HepG2 (cell line): ENCODE results near the gene KMT2E. TPM values are rescaled to one million over a fixed set of nuclear protein-coding genes. Genes with fewer than 3 reads are reported as not detected.
A peak's percentile ranks its signal among the peaks of the same experiment; 100 is the strongest.

ENCODE experiments used
- ATAD3A ChIP-seq: sonication (generic); formaldehyde crosslinking; IDR thresholded peaks from 2 replicates; pipeline ENCODE4 v1.4.0; 2020; ENCODE audit warnings: missing genetic modification reagents
- CENPT ChIP-seq: sonication (generic); formaldehyde crosslinking; IDR thresholded peaks from 2 replicates; pipeline ENCODE4 v1.8.0; 2022; ENCODE audit warnings: low read depth, mild to moderate bottlenecking, moderate library complexity, missing genetic modification reagents
- ETV6 ChIP-seq: sonication (generic); formaldehyde crosslinking; conservative IDR thresholded peaks from 2 replicates; pipeline ENCODE4 v1.4.0; 2020; ENCODE audit warnings: missing genetic modification reagents
- FOXA1 ChIP-seq, 2 experiments: fragments of 450-650 bp in 1 of 2; sonication (generic) in 1 of 2; formaldehyde crosslinking in 1 of 2; IDR thresholded peaks; 2 replicates each; pipeline versions ENCODE4 v1.4.0 to v1.6.1; 2016 to 2020; ENCODE audit warnings: missing genetic modification reagents in 1 of 2
- MXD4 ChIP-seq: IDR thresholded peaks from 2 replicates; pipeline ENCODE4 v1.6.1; 2016; ENCODE audit warnings: mild to moderate bottlenecking, missing biosample characterization, missing genetic modification reagents
- NFYB ChIP-seq: sonication (generic); formaldehyde crosslinking; IDR thresholded peaks from 2 replicates; pipeline ENCODE4 v1.4.0; 2020; ENCODE audit warnings: missing genetic modification reagents
- ZFP1 ChIP-seq: IDR thresholded peaks from 2 replicates; pipeline ENCODE4 v1.6.1; 2016
- ZFP36L1 ChIP-seq: sonication (generic); formaldehyde crosslinking; IDR thresholded peaks from 2 replicates; pipeline ENCODE4 v1.8.0; 2022; ENCODE audit warnings: mild to moderate bottlenecking, missing genetic modification reagents, moderate library complexity
- ZNF296 ChIP-seq: sonication (generic); formaldehyde crosslinking; conservative IDR thresholded peaks from 2 replicates; pipeline ENCODE4 v1.5.0; 2020; ENCODE audit warnings: mild to moderate bottlenecking, missing genetic modification reagents
- ZNF543 ChIP-seq: sonication (generic); formaldehyde crosslinking; IDR thresholded peaks from 2 replicates; pipeline ENCODE4 v1.4.0; 2020; ENCODE audit warnings: mild to moderate bottlenecking, missing genetic modification reagents
- ZNF552 ChIP-seq: sonication (generic); formaldehyde crosslinking; IDR thresholded peaks from 2 replicates; pipeline ENCODE4 v1.9.0; 2022; ENCODE audit warnings: missing genetic modification reagents, mild to moderate bottlenecking, borderline replicate concordance
- ZNF556 ChIP-seq: sonication (generic); formaldehyde crosslinking; IDR thresholded peaks from 2 replicates; pipeline ENCODE4 v1.4.0; 2020; ENCODE audit warnings: mild to moderate bottlenecking, missing genetic modification reagents, borderline replicate concordance
- ZNF558 ChIP-seq: sonication (generic); formaldehyde crosslinking; IDR thresholded peaks from 2 replicates; pipeline ENCODE4 v1.9.0; 2022; ENCODE audit warnings: mild to moderate bottlenecking, missing genetic modification reagents, borderline replicate concordance
- polyA plus RNA-seq, 8 experiments: library from polyadenylated mRNA; depleted of rRNA in 3 of 8; stranded (reverse) in 7 of 8; unstranded in 1 of 8; fragments of >200 nt; fragmentation: Illumina TruSeq in 4 of 8; extraction: Trizol in 4 of 8; gene quantifications; 2 replicates each; pipeline versions ENCODE4 v1.2.1 to v1.2.3, GENCODE V29; 2011 to 2016; ENCODE audit warnings: low read depth in 4 of 8, missing spikeins in 1 of 8, mixed read lengths in 1 of 8; ENCODE audit not compliant: insufficient read depth in 1 of 8
- total RNA-seq, 5 experiments: library from RNA; depleted of rRNA; stranded (reverse); fragments of >200 nt; fragmentation: Illumina TruSeq; extraction: Trizol; gene quantifications; 2 replicates each; pipeline ENCODE4 v1.2.3, GENCODE V29; 2016; ENCODE audit warnings: low read depth in 1 of 5
- TF ChIP-seq, protein P1 (sequence below): IDR thresholded peaks from 2 replicates; pipeline ENCODE4 v1.6.1; 2016; ENCODE audit warnings: control low read depth
- TF ChIP-seq, protein P2 (sequence below): sonication (generic); formaldehyde crosslinking; IDR thresholded peaks from 2 replicates; pipeline ENCODE4 v1.9.0; 2022; ENCODE audit warnings: low read depth, missing genetic modification reagents
- TF ChIP-seq, protein P3 (sequence below): sonication (generic); formaldehyde crosslinking; IDR thresholded peaks from 2 replicates; pipeline ENCODE4 v1.5.0; 2020; ENCODE audit warnings: mild to moderate bottlenecking, low read depth, missing genetic modification reagents, borderline replicate concordance
- TF ChIP-seq, protein P4 (sequence below): sonication (generic); formaldehyde crosslinking; IDR thresholded peaks from 2 replicates; pipeline ENCODE4 v1.8.1; 2023; ENCODE audit warnings: mild to moderate bottlenecking, missing genetic modification reagents, borderline replicate concordance
- TF ChIP-seq, protein P5 (sequence below): sonication (generic); formaldehyde crosslinking; IDR thresholded peaks from 2 replicates; pipeline ENCODE4 v1.5.0; 2020; ENCODE audit warnings: mild to moderate bottlenecking, missing genetic modification reagents
- TF ChIP-seq, protein P6 (sequence below): sonication (generic); formaldehyde crosslinking; IDR thresholded peaks from 2 replicates; pipeline ENCODE4; 2020; ENCODE audit warnings: missing genetic modification reagents, mild to moderate bottlenecking, borderline replicate concordance

Gene KMT2E
- total and polyA plus RNA-seq, 2 of the 13 experiments (the other 11 are each of a cell fraction or from before 2014, with no cell fraction given), result 6.3 to 24.4 TPM

DNA sequence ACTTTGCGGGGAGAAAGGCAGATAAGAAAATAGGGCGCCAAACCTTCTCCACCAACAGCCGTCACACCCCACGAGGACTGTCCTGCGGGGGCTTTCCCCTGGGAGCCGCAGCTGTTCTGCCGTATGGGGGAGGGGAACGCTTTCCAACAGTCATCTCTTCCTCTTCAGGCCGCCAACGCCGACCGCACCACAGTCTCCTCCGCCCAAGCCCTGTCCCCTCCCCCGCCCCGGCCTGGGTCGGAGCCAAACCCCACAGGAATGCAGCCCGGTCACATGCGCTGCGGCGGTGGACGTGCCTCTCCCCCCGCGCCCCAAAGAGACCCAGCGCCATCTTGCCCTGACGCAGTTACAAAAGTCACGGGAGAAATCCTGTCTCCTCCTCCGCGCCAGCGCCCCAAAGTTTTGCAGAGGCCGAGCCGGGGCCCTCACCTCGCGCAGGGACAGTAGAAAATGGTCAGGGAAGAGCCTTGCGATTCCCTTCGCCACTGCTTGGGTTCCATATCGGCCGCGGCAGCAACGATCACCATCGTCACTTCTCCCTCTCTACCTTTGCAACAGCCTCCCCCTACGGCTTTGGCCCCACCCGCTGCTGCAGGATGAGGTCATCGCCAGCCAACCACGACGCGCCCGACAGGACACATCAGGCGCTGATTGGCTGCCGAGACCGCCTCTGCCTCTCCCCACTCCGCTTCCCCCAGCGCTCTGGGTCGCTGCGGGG is 1.3 kb upstream of the KMT2E start (continued):
- no peak for TF ChIP-seq CENPT (CRISPR knock-in tag)
- TF ChIP-seq ZFP1 (CRISPR knock-in tag), result peak; percentile 64; the same call in 1 of the 2 replicates
- peak; percentile 87 for TF ChIP-seq MXD4 (CRISPR knock-in tag)
- peak; percentile 19; the same call in 1 of the 2 replicates for TF ChIP-seq ZNF552 (CRISPR knock-in tag)
- TF ChIP-seq, protein P1, sequence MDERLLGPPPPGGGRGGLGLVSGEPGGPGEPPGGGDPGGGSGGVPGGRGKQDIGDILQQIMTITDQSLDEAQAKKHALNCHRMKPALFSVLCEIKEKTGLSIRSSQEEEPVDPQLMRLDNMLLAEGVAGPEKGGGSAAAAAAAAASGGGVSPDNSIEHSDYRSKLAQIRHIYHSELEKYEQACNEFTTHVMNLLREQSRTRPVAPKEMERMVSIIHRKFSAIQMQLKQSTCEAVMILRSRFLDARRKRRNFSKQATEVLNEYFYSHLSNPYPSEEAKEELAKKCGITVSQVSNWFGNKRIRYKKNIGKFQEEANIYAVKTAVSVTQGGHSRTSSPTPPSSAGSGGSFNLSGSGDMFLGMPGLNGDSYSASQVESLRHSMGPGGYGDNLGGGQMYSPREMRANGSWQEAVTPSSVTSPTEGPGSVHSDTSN (CRISPR knock-in tag), result peak; percentile 34; the same call in 1 of the 2 replicates
- peak; percentile 96 for TF ChIP-seq ZNF556
- TF ChIP-seq, protein P2, sequence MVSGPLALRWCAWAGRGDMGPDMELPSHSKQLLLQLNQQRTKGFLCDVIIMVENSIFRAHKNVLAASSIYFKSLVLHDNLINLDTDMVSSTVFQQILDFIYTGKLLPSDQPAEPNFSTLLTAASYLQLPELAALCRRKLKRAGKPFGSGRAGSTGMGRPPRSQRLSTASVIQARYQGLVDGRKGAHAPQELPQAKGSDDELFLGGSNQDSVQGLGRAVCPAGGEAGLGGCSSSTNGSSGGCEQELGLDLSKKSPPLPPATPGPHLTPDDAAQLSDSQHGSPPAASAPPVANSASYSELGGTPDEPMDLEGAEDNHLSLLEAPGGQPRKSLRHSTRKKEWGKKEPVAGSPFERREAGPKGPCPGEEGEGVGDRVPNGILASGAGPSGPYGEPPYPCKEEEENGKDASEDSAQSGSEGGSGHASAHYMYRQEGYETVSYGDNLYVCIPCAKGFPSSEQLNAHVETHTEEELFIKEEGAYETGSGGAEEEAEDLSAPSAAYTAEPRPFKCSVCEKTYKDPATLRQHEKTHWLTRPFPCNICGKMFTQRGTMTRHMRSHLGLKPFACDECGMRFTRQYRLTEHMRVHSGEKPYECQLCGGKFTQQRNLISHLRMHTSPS (CRISPR knock-in tag), result 0 out of 2 replicates have a peak, but pooled peaks have one; percentile 19
- TF ChIP-seq FOXA1 (IDR thresholded peaks at IDR 0.05), result no peak
- peak; percentile 15; the same call in 1 of the 2 replicates for TF ChIP-seq FOXA1 (CRISPR knock-in tag; IDR thresholded peaks at IDR 0.05)
- peak; percentile 67; the same call in 1 of the 2 replicates for TF ChIP-seq ZNF543
- TF ChIP-seq ATAD3A, result no peak
- TF ChIP-seq ZFP36L1, result peak; percentile 45
- 0 out of 2 replicates have a peak, but pooled peaks have one; percentile 41 for TF ChIP-seq ETV6 (CRISPR knock-in tag)
- peak; percentile 77; the same call in 1 of the 2 replicates for TF ChIP-seq ZNF558 (CRISPR knock-in tag)
- TF ChIP-seq ZNF296 (CRISPR knock-in tag), result peak; percentile 28; the same call in 1 of the 2 replicates
- TF ChIP-seq, protein P3, sequence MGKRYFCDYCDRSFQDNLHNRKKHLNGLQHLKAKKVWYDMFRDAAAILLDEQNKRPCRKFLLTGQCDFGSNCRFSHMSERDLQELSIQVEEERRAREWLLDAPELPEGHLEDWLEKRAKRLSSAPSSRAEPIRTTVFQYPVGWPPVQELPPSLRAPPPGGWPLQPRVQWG (CRISPR knock-in tag), result no peak; the same call in 1 of the 2 replicates
- TF ChIP-seq, protein P4, sequence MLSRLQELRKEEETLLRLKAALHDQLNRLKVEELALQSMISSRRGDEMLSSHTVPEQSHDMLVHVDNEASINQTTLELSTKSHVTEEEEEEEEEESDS (CRISPR knock-in tag), result no peak; the same call in 1 of the 2 replicates
- TF ChIP-seq, protein P5, sequence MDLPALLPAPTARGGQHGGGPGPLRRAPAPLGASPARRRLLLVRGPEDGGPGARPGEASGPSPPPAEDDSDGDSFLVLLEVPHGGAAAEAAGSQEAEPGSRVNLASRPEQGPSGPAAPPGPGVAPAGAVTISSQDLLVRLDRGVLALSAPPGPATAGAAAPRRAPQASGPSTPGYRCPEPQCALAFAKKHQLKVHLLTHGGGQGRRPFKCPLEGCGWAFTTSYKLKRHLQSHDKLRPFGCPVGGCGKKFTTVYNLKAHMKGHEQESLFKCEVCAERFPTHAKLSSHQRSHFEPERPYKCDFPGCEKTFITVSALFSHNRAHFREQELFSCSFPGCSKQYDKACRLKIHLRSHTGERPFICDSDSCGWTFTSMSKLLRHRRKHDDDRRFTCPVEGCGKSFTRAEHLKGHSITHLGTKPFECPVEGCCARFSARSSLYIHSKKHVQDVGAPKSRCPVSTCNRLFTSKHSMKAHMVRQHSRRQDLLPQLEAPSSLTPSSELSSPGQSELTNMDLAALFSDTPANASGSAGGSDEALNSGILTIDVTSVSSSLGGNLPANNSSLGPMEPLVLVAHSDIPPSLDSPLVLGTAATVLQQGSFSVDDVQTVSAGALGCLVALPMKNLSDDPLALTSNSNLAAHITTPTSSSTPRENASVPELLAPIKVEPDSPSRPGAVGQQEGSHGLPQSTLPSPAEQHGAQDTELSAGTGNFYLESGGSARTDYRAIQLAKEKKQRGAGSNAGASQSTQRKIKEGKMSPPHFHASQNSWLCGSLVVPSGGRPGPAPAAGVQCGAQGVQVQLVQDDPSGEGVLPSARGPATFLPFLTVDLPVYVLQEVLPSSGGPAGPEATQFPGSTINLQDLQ, result peak; percentile 99
- peak; percentile 98 for TF ChIP-seq NFYB (CRISPR knock-in tag)
- TF ChIP-seq, protein P6, sequence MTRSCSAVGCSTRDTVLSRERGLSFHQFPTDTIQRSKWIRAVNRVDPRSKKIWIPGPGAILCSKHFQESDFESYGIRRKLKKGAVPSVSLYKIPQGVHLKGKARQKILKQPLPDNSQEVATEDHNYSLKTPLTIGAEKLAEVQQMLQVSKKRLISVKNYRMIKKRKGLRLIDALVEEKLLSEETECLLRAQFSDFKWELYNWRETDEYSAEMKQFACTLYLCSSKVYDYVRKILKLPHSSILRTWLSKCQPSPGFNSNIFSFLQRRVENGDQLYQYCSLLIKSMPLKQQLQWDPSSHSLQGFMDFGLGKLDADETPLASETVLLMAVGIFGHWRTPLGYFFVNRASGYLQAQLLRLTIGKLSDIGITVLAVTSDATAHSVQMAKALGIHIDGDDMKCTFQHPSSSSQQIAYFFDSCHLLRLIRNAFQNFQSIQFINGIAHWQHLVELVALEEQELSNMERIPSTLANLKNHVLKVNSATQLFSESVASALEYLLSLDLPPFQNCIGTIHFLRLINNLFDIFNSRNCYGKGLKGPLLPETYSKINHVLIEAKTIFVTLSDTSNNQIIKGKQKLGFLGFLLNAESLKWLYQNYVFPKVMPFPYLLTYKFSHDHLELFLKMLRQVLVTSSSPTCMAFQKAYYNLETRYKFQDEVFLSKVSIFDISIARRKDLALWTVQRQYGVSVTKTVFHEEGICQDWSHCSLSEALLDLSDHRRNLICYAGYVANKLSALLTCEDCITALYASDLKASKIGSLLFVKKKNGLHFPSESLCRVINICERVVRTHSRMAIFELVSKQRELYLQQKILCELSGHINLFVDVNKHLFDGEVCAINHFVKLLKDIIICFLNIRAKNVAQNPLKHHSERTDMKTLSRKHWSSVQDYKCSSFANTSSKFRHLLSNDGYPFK (CRISPR knock-in tag), result peak; percentile 83; the same call in 1 of the 2 replicates
